K562 (cell line): ENCODE results near the gene ENDOU. TPM values are rescaled to one million over a fixed set of nuclear protein-coding genes. Genes with fewer than 3 reads are reported as not detected.
A peak's percentile ranks its signal among the peaks of the same experiment; 100 is the strongest.

Experiments used
- ATAC-seq: fragments of 200-7000 bp; cut with Tn5 transposase; 3 replicates; pipeline ENCODE4 v1.9.1; 2020; ENCODE audit warnings: moderate library complexity
- Bru-seq: library from RNA; stranded (reverse); fragments of 400-500 nt; gene quantifications from one replicate; lab custom pipeline; 2021; lab: Mats Ljungman, UMichigan
- BruChase-seq, 2 experiments: library from RNA; stranded (reverse); fragments of 400-500 nt; gene quantifications; one replicate each; lab custom pipeline; 2021; lab: Mats Ljungman, UMichigan
- BruUV-seq: library from RNA; stranded (reverse); fragments of 400-500 nt; replicated peaks from 2 replicates; lab custom pipeline; 2021; lab: Mats Ljungman, UMichigan
- CTCF ChIA-PET: fragments of 300-600 bp; formaldehyde crosslinking; extraction: SDS; loops from one replicate; lab custom pipeline; 2021; ENCODE audit warnings: low intra/inter-chr PET ratio; lab: Yijun Ruan, JAX
- POLR2A ChIA-PET: fragments of 300-600, 350-650 bp; sonication (Branson Sonifier 250); formaldehyde crosslinking; extraction: SDS; loops from one replicate; lab custom pipeline; 2021; ENCODE audit warnings: antibody characterized with exemption, inconsistent platforms; lab: Yijun Ruan, JAX
- DNase-seq, 4 experiments: peaks; one replicate each; pipeline versions ENCODE4 v3.0.0 to v3.0.0-alpha.2; 2011 to 2018; ENCODE audit warnings: low spot score in 3 of 4, mixed read lengths in 3 of 4; ENCODE audit errors: extremely low read depth in 1 of 4
- FAIRE-seq: peaks from 2 replicates; lab custom pipeline; 2011; peaks lifted over from hg19 to GRCh38; lab: Jason Lieb, UNC
- H2AFZ ChIP-seq: 2 replicates; pipeline ENCODE4 v1.6.0; 2011; ENCODE audit warnings: low read depth, low read length, control low read depth, inconsistent platforms
- H3K27ac ChIP-seq: fragments of 200-600 bp; 3 replicates; pipeline ENCODE4 v1.8.0; 2011; ENCODE audit warnings: low read depth, mild to moderate bottlenecking, control low read depth, inconsistent platforms, low read length, moderate library complexity, mixed read lengths; ENCODE audit errors: extremely low read depth
- H3K27me3 ChIP-seq, 2 experiments: fragments of 300-600 bp in 1 of 2; 2 replicates in 1 of 2; 3 replicates in 1 of 2; pipeline versions ENCODE4 v1.6.0 to v1.8.0; 2011; ENCODE audit warnings: inconsistent platforms in 2 of 2, low read length in 2 of 2, mild to moderate bottlenecking in 1 of 2, mixed read lengths in 1 of 2, moderate library complexity in 1 of 2; ENCODE audit not compliant: control insufficient read depth in 2 of 2, insufficient read depth in 2 of 2
- H3K36me3 ChIP-seq: fragments of 300-600 bp; 3 replicates; pipeline ENCODE4 v1.8.0; 2011; ENCODE audit warnings: mild to moderate bottlenecking, low read length, inconsistent platforms; ENCODE audit not compliant: control insufficient read depth, insufficient read depth
- H3K4me1 ChIP-seq, 2 experiments: fragments of 200-600 bp in 1 of 2; replicated peaks in 1 of 2; 2 replicates in 1 of 2; 3 replicates in 1 of 2; pipeline versions ENCODE4 v1.5.1 to v1.8.0; 2011; ENCODE audit warnings: inconsistent platforms in 2 of 2, low read length in 2 of 2, mild to moderate bottlenecking in 1 of 2, mixed read lengths in 1 of 2, moderate library complexity in 1 of 2; ENCODE audit not compliant: control insufficient read depth in 2 of 2, insufficient read depth in 2 of 2
- H3K4me2 ChIP-seq: 2 replicates; pipeline ENCODE4 v1.6.1; 2011; ENCODE audit warnings: low read length, control low read depth, inconsistent platforms, mixed read lengths; ENCODE audit not compliant: insufficient read depth
- H3K4me3 ChIP-seq: fragments of 200-600 bp; sonication (generic), shearing (Covaris generic); 2 replicates; pipeline ENCODE4 v1.5.1; 2016; ENCODE audit warnings: control low read depth, inconsistent platforms
- H3K79me2 ChIP-seq: fragments of 200-600 bp; 3 replicates; pipeline ENCODE4 v1.8.0; 2011; ENCODE audit warnings: low read length, inconsistent platforms; ENCODE audit not compliant: control insufficient read depth, insufficient read depth
- H3K9ac ChIP-seq, 2 experiments: 2 replicates each; pipeline versions ENCODE4 v1.6.0 to v1.6.1; 2011; ENCODE audit warnings: low read depth in 2 of 2, low read length in 2 of 2, control low read depth in 1 of 2, inconsistent platforms in 1 of 2, mild to moderate bottlenecking in 1 of 2, mixed read lengths in 1 of 2; ENCODE audit not compliant: insufficient read depth in 1 of 2
- H3K9me1 ChIP-seq: one replicate; pipeline ENCODE4 v1.6.0; 2011; ENCODE audit warnings: inconsistent platforms, mild to moderate bottlenecking, low read length, moderate library complexity; ENCODE audit not compliant: control insufficient read depth, insufficient read depth
- H3K9me3 ChIP-seq: replicated peaks from 2 replicates; pipeline ENCODE4 v1.5.1; 2011; ENCODE audit warnings: low read depth, low read length, inconsistent platforms; ENCODE audit not compliant: control insufficient read depth, insufficient read depth
- H4K20me1 ChIP-seq: replicated peaks from 2 replicates; pipeline ENCODE4 v1.6.1; 2011; ENCODE audit warnings: low read length, inconsistent platforms, mixed read lengths; ENCODE audit not compliant: control insufficient read depth, insufficient read depth
- BACH1 ChIP-seq: fragments of 200-800 bp; sonication (Bioruptor generic); IDR thresholded peaks from 2 replicates; pipeline ENCODE4 v1.6.1; 2016; ENCODE audit warnings: missing genetic modification characterization, missing compliant biosample characterization
- BMI1 ChIP-seq: fragments of 150-350 bp; IDR thresholded peaks from 2 replicates; pipeline ENCODE4 v1.6.1; 2014; ENCODE audit warnings: low read length
- NCOR1 ChIP-seq: fragments of 450-650 bp; IDR thresholded peaks from 2 replicates; pipeline ENCODE4 v1.6.1; 2016; ENCODE audit warnings: mild to moderate bottlenecking, moderate library complexity
- SMARCB1 ChIP-seq: IDR thresholded peaks from 2 replicates; pipeline ENCODE4 v1.6.1; 2011; ENCODE audit warnings: improper control_type of control experiment, low read depth; ENCODE audit not compliant: insufficient read length
- SRSF3 ChIP-seq: fragments of 200-400 bp; formaldehyde crosslinking; IDR thresholded peaks from 2 replicates; pipeline ENCODE4 v1.6.1; 2016; ENCODE audit warnings: mild to moderate bottlenecking, low read length, moderate library complexity; ENCODE audit not compliant: insufficient read depth
- TEAD4 ChIP-seq, 2 experiments: sonication (generic) in 1 of 2; formaldehyde crosslinking in 1 of 2; IDR thresholded peaks; 2 replicates each; pipeline versions ENCODE4 v1.6.1 to v1.8.0; 2012 to 2022; ENCODE audit warnings: borderline replicate concordance in 1 of 2, inconsistent platforms in 1 of 2, low read length in 1 of 2, mild to moderate bottlenecking in 1 of 2, missing genetic modification reagents in 1 of 2
- ZBTB17 ChIP-seq: fragments of 450-650 bp; formaldehyde crosslinking; IDR thresholded peaks from 2 replicates; pipeline ENCODE4 v1.4.0; 2020; ENCODE audit warnings: mild to moderate bottlenecking
- ZFX ChIP-seq: sonication (generic); formaldehyde crosslinking; IDR thresholded peaks from 2 replicates; pipeline ENCODE4 v1.8.0; 2022; ENCODE audit warnings: mild to moderate bottlenecking, missing genetic modification reagents, moderate library complexity
- WGBS: fragments of 100-300 bp; shearing (Covaris generic); methylation state at CpG from one replicate; pipeline ENCODE4 v1.1.6; 2016; ENCODE audit warnings: low coverage, mixed read lengths; ENCODE audit not compliant: insufficient coverage; ENCODE audit errors: missing lambda C conversion rate; 5-methylcytosine and 5-hydroxymethylcytosine counted together
- in situ Hi-C: fragments of 300-500 bp; cut with MboI; formaldehyde crosslinking; loops from 4 replicates; pipeline ENCODE4 v1.15.0; 2018; ENCODE audit warnings: inconsistent platforms, mixed read lengths
- intact Hi-C: fragments of 100-400 bp; cut with micrococcal nuclease; formaldehyde crosslinking; loops from 2 replicates; pipeline ENCODE4 v1.14.2; 2022
- long read RNA-seq, 3 experiments: library from polyadenylated mRNA in 2 of 3; library from RNA in 1 of 3; unstranded in 2 of 3; stranded (forward) in 1 of 3; transcript quantifications; one replicate each; pipeline ENCODE4 v2.0.0, GENCODE V29; 2019 to 2022
- polyA minus RNA-seq, 3 experiments: library from RNA; depleted of rRNA, polyadenylated mRNA; stranded (reverse); fragments of >200 nt; gene quantifications; 2 replicates each; pipeline ENCODE4 v1.2.3, GENCODE V29; 2011
- polyA plus RNA-seq, 8 experiments: library from polyadenylated mRNA; depleted of rRNA in 4 of 8; stranded (reverse) in 5 of 8; unstranded in 3 of 8; fragments of >200 nt; fragmentation: Nextera tagmentation in 2 of 8; fragmentation: Illumina TruSeq in 1 of 8; extraction: Ambion mirVana in 2 of 8; extraction: Trizol in 1 of 8; gene quantifications; 2 replicates each; pipeline versions ENCODE4 v1.2.1 to v1.2.3, GENCODE V29; 2011 to 2014; ENCODE audit warnings: inconsistent platforms in 1 of 8, missing spikeins in 1 of 8
- total RNA-seq, 7 experiments: library from RNA; depleted of rRNA in 6 of 7; stranded (reverse); fragments of >200 nt in 6 of 7; fragmentation: Illumina TruSeq in 2 of 7; extraction: Trizol in 2 of 7; gene quantifications; 2 replicates each; pipeline versions ENCODE4 v1.2.1 to v1.2.3, GENCODE V29; 2011 to 2021; ENCODE audit warnings: low replicate concordance in 1 of 7
- TF ChIP-seq, protein P1 (sequence below): fragments of 450-650 bp; IDR thresholded peaks from 2 replicates; pipeline ENCODE4 v1.6.1; 2017; ENCODE audit warnings: antibody characterized with exemption

Gene ENDOU, protein sequence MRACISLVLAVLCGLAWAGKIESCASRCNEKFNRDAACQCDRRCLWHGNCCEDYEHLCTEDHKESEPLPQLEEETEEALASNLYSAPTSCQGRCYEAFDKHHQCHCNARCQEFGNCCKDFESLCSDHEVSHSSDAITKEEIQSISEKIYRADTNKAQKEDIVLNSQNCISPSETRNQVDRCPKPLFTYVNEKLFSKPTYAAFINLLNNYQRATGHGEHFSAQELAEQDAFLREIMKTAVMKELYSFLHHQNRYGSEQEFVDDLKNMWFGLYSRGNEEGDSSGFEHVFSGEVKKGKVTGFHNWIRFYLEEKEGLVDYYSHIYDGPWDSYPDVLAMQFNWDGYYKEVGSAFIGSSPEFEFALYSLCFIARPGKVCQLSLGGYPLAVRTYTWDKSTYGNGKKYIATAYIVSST
- total RNA-seq (2011; cell fraction: chromatin; rRNA removed; ENCODE audit: low replicate concordance) = not detected in 2 replicates
- total RNA-seq (2011; cell fraction: nucleolus; rRNA removed) = not detected in 2 replicates
- not detected in 2 replicates for total RNA-seq (2011; cell fraction: nucleoplasm; rRNA removed)
- total RNA-seq (2014; rRNA removed) = 0.04 TPM in 1 of 2 replicates, not detected in the other
- not detected in 2 replicates for total RNA-seq (2014; rRNA removed; fragmentation: Illumina TruSeq; extraction: Trizol)
- not detected in 2 replicates for total RNA-seq (2015; rRNA removed; fragmentation: Illumina TruSeq; extraction: Trizol)
- not detected in 2 replicates for total RNA-seq (2021)
- 0.03 TPM in 1 of 2 replicates, not detected in the other for polyA plus RNA-seq (2011; rRNA removed)
- polyA plus RNA-seq (2011; cell fraction: cytosol; rRNA removed) = 0.04 TPM in 1 of 2 replicates, not detected in the other
- polyA plus RNA-seq (2011; cell fraction: nucleus; rRNA removed) = 0.16 TPM in 1 of 2 replicates, not detected in the other
- 0.17 TPM in 1 of 2 replicates, not detected in the other for polyA plus RNA-seq (2012)
- not detected in 2 replicates for polyA plus RNA-seq (2014; fragmentation: Illumina TruSeq; extraction: Trizol)
- not detected for polyA plus RNA-seq (2014; fragmentation: Nextera tagmentation; extraction: Ambion mirVana)
- not detected in 2 replicates for polyA plus RNA-seq (2014; rRNA removed)
- 0.12 TPM in 1 of 2 replicates, not detected in the other for polyA minus RNA-seq (2011; rRNA and poly(A)+ RNA removed)
- polyA minus RNA-seq (2011; cell fraction: cytosol; rRNA and poly(A)+ RNA removed) = not detected in 2 replicates
- not detected in 2 replicates for polyA minus RNA-seq (2011; cell fraction: nucleus; rRNA and poly(A)+ RNA removed)
- percentile 6 among the genes with signal in this experiment for Bru-seq, nascent RNA
- BruChase-seq, experiment 1, labeled RNA remaining after a 2-hour chase = not detected
- BruChase-seq, experiment 2, labeled RNA remaining after a 6-hour chase = percentile 10 among the genes with signal in this experiment
- long read RNA-seq, experiment 1, partial matches to known transcripts = 0 of 1 reads
- long read RNA-seq, experiment 1, other reads (novel, unspliced or antisense) = 1 of 1 reads
- long read RNA-seq, experiment 2 = 0 reads
- long read RNA-seq, experiment 3 = 0 reads

DNA sequence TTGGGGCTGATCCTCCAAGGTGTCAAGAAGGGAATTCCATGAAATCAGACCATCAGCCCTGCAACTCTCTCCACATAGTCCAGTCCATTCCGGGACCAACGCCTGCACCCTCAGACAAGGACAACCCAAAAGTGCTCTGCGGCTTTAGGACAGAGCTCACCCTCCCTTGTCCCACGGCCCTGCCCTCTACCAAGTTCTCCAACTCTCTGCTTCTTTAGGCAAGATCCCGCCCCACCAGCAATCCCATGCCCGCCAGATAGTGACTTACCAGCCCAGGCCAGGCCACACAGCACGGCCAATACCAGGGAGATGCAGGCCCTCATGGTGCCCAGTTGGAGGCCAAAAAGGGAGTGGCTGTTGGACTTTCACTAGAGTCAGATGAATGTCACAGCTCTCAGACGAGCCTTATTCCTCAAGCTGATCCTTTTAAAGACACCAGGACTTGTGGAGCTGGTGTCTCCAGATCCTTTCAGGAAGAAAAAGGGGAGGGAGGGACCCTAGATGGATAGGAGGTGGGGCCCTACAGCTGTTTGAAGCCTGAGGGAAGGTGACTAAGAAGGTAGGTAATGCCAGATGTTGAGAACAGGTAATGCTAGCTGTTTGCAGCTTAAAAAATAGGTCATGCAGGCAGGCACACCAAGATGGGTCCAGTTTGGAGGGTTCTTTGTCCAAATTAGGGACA is at the start of gene ENDOU:
Gene ENDOU, minus strand, starts transcription at position 400 of the 682 bp plus-strand sequence. Its CDS starts 77 bp downstream, at position 323.
- intact Hi-C loops (no loop called here), in situ Hi-C loops (no loop called here)
- no peaks in the 10 kb centered on the region for H3K9me1 ChIP-seq
- H3K9me3 ChIP-seq = no peaks in the 10 kb centered on the region
- no peaks in the 10 kb centered on the region for H3K27me3 ChIP-seq
- FAIRE-seq = no peak
- CTCF ChIA-PET = no interaction called here
- H2AFZ ChIP-seq = no peak within 1 kb of the TSS
- POLR2A ChIA-PET = interaction anchor here (1.0 to 1.7 kb wide), 3 partner anchors 16 to 20 kb away, joined by 3 to 5 read pairs (median 3); partner anchors contain the start of gene RPAP3
- no peak for ATAC-seq
- DNase-seq = no peak
- H3K27ac ChIP-seq = no peak within 1 kb of the TSS
- H3K4me2 ChIP-seq = no peak within 1 kb of the TSS
- TF ChIP-seq ZFX (CRISPR knock-in tag) = no peak
- no peak for TF ChIP-seq ZBTB17 (CRISPR knock-in tag)
- no peak for TF ChIP-seq SRSF3
- no peak for TF ChIP-seq SMARCB1
- TF ChIP-seq, protein P1, sequence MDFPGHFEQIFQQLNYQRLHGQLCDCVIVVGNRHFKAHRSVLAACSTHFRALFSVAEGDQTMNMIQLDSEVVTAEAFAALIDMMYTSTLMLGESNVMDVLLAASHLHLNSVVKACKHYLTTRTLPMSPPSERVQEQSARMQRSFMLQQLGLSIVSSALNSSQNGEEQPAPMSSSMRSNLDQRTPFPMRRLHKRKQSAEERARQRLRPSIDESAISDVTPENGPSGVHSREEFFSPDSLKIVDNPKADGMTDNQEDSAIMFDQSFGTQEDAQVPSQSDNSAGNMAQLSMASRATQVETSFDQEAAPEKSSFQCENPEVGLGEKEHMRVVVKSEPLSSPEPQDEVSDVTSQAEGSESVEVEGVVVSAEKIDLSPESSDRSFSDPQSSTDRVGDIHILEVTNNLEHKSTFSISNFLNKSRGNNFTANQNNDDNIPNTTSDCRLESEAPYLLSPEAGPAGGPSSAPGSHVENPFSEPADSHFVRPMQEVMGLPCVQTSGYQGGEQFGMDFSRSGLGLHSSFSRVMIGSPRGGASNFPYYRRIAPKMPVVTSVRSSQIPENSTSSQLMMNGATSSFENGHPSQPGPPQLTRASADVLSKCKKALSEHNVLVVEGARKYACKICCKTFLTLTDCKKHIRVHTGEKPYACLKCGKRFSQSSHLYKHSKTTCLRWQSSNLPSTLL = no peak
- no peak for TF ChIP-seq BACH1 (tag)
- TF ChIP-seq BMI1 = no peak
- TF ChIP-seq NCOR1 = no peak
- no peak for TF ChIP-seq TEAD4 (IDR thresholded peaks at IDR 0.05; ENCODE audit: low read length)
- no peak for TF ChIP-seq TEAD4 (CRISPR knock-in tag; IDR thresholded peaks at IDR 0.05; ENCODE audit: borderline replicate concordance)
- H3K36me3 ChIP-seq = no peaks in the 10 kb centered on the region
- no peak within 1 kb of the TSS for H3K4me3 ChIP-seq
- no TSS peak for BruUV-seq
- H3K9ac ChIP-seq = peak within 1 kb of the TSS in 1 of 2 experiments; percentile 26; a peak in 1 of 4 replicates
- H3K79me2 ChIP-seq = no peaks in the 10 kb centered on the region
- H3K4me1 ChIP-seq = peaks cover 2 to 5% of the 10 kb centered on the region in 2 experiments; a peak in 3 of 5 replicates
- peaks cover 2% of the 10 kb centered on the region; the same call in 1 of the 2 replicates for H4K20me1 ChIP-seq
- WGBS = 59% methylated on average over 8 of the region's 8 CpGs
